NCI-H2029 treated with DMSO at 0.1 percent for 48 hours (cell line): ENCODE results near the gene LAMTOR3.

Experiments
- DNase-seq: peaks from one replicate; lab custom pipeline; 2025; lab: John Stamatoyannopoulos, UW

The LAMTOR3 gene, protein sequence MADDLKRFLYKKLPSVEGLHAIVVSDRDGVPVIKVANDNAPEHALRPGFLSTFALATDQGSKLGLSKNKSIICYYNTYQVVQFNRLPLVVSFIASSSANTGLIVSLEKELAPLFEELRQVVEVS

DNA sequence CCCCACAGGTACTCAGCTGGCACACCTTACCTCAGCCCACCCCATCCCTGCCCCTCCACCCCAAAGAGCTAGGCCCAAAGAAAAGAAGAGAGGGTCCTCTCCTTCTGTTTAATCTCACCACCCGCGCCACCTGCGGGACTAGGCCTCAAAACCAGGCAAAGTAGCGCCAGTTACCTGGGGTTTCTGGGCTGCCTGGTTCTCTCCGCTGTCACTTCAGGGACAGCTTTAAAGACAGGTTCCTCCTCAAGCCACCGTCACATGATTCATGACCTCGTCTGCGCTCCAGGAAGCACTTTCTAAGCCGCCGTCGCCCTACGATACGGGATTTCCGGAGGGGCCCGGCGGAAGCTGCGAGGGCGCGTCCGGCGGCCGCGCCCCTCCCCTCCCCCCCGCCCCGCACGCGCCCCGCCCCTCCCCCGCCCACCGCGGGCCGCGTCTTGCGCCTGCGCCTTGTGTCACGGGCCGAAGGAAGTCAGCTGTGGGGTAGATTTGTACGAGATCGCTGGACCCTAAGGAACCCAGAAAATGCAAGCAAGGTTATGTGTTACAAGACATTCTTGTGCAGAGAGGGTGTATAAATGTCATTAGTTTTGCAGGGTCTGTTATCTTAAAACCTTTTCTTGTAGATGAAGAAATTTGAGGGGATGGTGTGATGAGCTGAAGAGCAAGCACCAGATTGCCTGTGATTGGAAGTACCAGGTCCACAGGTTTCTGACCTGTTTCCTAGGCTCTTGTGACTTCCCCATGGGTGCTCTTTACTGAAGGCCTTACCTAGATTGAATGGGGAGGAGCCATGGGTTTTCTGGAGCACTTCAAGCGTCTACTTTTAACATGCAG, at the start of gene LAMTOR3:
Gene LAMTOR3 (minus strand): TSS at position 267 of the 837 bp plus-strand sequence. CDS start 464 bp downstream, outside the sequence.
- DNase-seq, result peak; percentile 48

GRCh38 chr4:99938243-99938753, 44.1 kb upstream of the LAMTOR3 start:
- DNase-seq, result no peak

DNA sequence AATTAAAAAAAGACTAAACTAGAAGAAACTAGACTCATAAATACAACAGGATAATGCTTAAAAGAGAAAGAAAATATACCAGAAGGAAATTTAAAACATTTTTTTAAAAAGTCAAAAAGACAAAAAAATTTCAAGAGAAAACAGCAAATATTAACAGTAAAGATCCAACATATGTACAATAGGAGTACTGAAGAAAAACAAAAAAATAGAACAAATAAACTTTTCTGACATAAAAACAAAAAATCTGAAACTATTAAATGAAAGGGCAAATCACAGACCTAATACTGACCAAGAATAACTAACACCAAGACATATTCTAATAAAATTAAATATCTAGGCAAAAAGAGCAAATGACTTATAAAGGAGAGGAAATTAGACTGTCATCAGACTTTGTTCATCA, 40.7 kb upstream of the LAMTOR3 start:
- DNase-seq, result no peak

- no peak for DNase-seq
Measured at GRCh38 chr4:99927566-99927965, 33.3 kb upstream of the LAMTOR3 start.

DNA sequence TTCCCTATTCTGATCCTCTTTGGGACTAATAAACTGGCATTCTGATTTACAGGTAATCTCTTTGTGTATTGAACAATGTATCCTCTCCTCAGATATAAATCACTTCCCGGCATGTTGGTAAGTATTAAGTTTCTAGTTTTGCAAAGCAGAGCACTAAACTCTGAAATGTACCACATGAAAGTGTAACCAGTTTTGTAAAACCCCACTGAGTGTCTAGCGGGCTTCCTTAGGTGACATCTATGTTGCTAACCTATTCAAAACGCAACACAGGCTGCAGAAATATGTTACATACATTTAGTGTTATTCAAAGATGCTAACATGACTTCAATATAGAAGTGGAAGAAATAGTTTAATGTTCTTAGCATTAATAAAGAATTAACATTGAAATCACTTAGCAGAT, 26.9 kb upstream of the LAMTOR3 start:
- no peak for DNase-seq

DNA sequence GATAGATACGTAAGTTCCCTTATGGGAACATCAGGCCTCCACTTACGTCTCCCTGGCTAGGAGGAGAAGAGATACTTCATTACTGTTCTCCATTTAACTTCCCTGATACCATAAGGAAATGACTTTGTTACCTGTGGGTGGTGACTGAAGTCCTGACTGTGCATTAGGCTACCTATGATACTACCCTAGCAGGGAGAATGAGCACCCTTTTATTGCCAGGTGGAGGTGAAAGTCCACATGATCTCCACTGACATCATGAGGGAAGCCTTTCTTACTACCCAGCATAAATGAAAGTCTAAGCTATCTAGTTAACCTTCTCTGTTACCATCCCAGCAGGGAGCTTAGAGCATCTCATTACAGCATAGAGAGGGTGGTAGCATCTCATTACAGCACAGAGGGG, 24.4 kb upstream of the LAMTOR3 start:
- no peak for DNase-seq

DNA sequence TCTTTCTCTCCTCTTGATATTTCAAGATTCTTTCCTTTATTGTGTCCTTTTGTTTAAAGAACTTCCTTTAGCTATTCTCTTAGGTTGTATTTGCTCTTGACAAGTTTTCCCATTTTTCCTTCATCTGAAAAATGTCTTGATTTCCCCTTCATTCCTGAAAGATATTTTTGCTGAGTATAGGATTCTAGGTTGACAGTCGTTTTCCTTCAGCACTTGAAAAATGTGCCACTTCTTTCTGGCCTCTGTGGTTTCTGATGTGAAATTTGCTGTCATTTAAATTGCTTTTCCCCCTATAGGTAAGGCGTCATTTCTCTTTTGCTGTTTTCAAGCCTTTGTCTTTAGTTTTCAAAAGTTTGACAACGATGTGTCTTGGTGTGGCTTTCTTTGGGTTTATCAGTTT, 23.3 kb upstream of the LAMTOR3 start:
- DNase-seq, result no peak

DNA sequence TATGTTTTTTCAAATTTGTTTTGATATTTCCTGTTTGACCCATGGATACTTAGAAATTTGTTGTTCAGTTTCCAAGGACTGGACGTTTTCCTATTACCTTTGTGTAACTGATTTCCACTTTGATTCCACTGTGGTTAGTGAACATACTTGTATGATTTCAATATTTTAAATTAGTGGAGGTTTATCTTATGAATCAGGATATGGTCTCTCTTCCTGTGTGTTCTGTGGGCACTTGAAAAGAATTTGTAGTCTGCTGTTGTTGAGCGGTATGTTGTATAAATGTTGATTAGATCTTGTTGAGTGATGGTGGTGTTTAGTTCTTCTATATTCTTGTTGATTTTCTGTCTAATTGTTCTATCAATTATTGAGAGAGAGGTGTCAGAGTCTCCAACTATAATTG, 21.2 kb upstream of the LAMTOR3 start:
- no peak for DNase-seq

DNA sequence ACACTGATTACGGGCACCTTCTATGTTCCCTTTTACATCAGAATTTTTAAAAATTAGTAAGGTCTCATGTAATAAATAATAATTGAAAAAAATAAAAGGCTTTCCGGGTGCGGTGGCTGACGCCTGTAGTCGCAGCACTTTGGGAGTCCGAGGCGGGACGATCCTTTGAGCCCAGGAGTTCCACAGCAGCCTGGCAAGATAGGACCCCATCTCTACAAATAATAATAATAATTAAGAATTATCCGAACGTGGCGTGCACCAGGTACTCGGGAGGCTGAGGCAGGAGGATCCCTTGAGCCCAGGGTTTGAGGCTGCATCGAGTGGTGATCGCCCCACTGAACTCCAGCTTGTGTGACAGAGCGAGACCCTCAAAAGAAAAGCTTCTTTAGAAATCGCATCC, 771 bp upstream of the LAMTOR3 start:
- DNase-seq, result no peak

- no peak for DNase-seq
Measured at GRCh38 chr4:99893839-99894160, 427 bp downstream of the LAMTOR3 start.

GRCh38 chr4:99893029-99893428, 1.2 kb downstream of the LAMTOR3 start:
- no peak for DNase-seq

- DNase-seq, result no peak
Measured at GRCh38 chr4:99891351-99891750, 2.9 kb downstream of the LAMTOR3 start.

DNA sequence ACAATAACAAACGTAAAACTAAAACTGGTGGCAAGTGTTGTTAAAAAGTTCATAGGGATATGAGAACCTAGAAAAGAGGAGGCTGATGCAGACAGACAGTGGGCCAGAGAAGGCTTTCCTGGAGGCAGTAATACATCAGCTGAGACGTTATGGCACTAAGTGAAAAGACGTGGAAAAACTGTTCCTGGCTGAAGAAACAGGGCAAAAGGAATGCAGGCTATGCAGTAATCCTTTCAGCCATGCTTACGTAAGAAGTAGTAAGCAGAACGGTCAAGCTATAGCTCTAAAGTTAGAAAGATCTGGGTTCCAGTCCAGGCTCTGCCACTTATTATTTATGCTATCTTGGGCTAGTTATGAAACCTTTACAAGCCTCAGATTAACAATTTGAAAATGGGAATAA, 6.4 kb downstream of the LAMTOR3 start:
- no peak for DNase-seq

DNA sequence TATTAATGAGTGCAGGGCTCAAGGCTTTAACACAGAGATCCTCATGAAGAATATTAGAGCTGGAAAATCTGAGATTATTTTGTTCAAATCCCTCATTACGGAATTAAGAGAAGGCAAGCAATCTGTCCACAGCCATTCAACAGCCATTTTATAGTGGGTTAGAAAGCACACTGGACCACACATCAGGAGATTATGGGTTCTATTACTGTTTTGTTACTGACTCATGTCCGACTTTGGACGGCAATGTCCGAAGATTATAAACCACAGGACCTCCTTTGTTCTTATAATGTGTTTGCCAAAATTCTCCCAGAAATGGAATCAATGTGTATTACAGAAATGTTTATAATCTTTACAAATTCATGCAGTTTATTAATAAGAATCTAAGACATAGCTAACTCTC, 8.1 kb downstream of the LAMTOR3 start:
- no peak for DNase-seq

DNA sequence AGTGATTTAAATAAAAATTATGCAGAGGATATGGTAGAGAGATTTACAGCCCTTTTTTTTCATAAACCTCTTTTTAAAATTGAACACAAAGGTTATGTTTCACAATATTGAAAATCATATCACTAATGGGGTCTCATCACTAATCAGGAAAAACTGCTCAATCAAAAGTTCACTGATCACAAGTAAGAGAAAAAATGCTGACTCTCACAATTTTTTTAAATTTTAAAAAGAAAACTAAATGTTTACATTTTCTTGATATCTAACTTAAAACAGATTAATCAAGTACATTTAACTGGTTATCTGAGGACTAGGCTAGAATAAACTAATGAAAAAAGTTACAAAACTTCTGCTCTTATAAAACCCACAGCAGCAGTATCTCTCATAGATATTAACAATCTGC, 8.5 kb downstream of the LAMTOR3 start:
- no peak for DNase-seq

GRCh38 chr4:99885063-99885664, 9.1 kb downstream of the LAMTOR3 start:
- no peak for DNase-seq

DNA sequence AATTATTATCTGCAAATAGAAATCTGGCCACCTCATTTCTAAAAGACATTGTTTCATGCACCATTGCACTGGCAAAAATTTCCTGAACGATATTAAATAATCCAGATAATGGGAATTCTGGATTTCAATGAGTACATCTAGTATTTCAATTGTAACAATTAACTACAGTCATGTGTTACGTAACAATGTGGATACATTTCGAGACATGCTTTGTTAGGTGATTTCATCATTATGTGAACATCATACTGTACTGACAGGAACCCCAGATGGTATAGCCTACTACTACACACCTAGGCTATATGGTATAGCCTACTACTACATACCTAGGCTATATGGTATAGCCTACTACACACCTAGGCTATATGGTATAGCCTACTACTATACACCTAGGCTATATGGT, 14.8 kb downstream of the LAMTOR3 start:
- no peak for DNase-seq

- DNase-seq, result no peak
Measured at GRCh38 chr4:99878604-99879003, 15.6 kb downstream of the LAMTOR3 start.

DNA sequence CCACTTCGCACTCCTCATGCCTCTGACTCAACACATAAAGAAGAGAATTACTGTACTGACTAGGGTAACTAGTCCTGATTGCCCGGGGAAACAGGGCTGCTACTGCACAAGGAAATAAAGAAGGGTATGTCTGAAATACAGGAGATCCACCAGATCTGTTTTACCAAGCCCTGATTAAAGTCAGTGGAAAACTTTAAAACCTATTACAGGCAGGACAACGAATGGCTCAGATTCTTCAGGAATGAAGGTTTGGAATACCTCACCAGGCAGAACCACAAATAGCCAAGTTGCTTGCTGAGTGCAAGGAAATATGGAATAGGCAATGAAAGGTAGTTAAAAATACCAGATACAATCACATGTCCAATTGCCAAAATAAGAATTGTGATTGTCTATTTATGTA, 17.3 kb downstream of the LAMTOR3 start:
- no peak for DNase-seq

DNA sequence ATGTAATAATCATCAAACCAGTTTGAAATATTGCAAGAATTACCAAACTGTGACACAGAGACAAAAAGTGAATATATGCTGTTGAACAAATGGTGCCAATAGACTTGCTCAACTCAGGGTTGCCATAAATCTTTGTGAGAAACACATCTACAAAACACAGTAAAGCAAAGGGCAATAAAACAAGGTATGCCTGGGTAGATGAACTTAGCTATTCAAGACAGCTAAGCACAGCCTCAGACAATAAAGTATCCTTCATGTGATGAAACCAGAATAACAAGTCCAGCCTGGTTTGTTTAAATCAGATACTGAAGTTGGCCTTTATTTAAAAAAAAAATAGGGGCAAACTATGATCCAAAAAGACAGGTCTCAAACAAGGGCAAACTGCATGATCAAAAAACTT, 19.2 kb downstream of the LAMTOR3 start:
- no peak for DNase-seq

DNA sequence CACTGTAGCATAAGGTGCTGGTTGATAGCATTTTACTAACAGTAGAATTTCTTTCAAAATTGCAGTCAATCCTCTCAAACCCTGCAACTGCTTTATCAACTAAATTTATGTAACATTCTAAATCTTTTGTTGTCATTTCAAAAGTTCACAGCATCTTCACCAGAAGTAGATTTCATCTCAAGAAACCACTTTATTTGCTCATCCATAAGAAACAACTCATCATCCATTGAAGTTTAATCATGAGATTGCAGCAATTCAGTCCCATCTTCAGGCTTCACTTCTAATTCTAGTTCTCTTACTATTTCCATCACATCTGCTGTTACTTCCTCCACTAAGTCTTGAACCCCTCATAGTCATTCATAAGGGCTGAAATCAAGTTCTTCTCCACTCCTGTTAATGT, 21.7 kb downstream of the LAMTOR3 start:
- DNase-seq, result no peak

DNA sequence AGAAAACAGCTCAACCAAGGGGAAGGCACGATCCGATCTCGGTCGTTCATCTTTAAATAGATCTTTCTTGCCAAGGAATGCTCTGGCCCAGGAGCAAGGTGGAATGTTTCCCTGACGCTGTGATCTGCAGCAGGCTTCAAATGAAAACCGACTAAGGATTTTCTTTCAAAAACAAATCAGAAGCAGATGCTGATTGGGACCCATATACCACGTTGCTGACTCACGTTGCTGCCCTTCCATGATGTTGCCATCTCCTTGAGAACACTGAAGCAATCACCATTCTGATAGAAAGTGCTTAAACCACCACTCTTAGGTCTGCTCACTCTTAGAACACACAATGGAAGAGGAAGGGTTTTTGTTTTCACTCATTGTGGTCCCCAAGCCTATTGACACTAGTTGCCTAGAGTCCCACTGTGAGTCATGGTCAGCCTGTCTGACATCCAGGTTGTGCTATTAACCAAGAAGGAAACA, 26.1 kb downstream of the LAMTOR3 start:
- DNase-seq, result no peak

- no peak for DNase-seq
Measured at GRCh38 chr4:99863804-99864203, 30.4 kb downstream of the LAMTOR3 start.
